H9 (cell line): ENCODE data around the gene PKDCC. TPM values are rescaled to one million over a fixed set of nuclear protein-coding genes. Genes with fewer than 3 reads are reported as not detected.

Source experiments
- DNase-seq: peaks from one replicate; pipeline ENCODE4 v3.0.0-alpha.2; 2017
- H2AFZ ChIP-seq: one replicate; pipeline ENCODE4 v1.6.1; 2013; ENCODE audit warnings: mild to moderate bottlenecking, low read length, control low read depth, moderate library complexity
- H2AK5ac ChIP-seq: 2 replicates; pipeline ENCODE4 v1.6.1; 2013; ENCODE audit warnings: low read length, control low read depth, mixed read lengths; ENCODE audit not compliant: insufficient read length
- H2BK120ac ChIP-seq: one replicate; pipeline ENCODE4 v1.6.1; 2013; ENCODE audit warnings: low read depth, mild to moderate bottlenecking, low read length, control low read depth, inconsistent platforms; ENCODE audit not compliant: poor library complexity, severe bottlenecking
- H2BK12ac ChIP-seq: 2 replicates; pipeline ENCODE4 v1.6.1; 2013; ENCODE audit warnings: low read length, control low read depth, mixed read lengths, low read depth; ENCODE audit not compliant: insufficient read length
- H2BK15ac ChIP-seq: 2 replicates; pipeline ENCODE4 v1.6.1; 2013; ENCODE audit warnings: low read depth, low read length, control low read depth
- H2BK20ac ChIP-seq: one replicate; pipeline ENCODE4 v1.6.1; 2013; ENCODE audit warnings: low read depth, mild to moderate bottlenecking, low read length, control low read depth, inconsistent platforms; ENCODE audit not compliant: poor library complexity, severe bottlenecking
- H2BK5ac ChIP-seq: 2 replicates; pipeline ENCODE4 v1.6.1; 2013; ENCODE audit warnings: low read length, control low read depth, mixed read lengths; ENCODE audit not compliant: insufficient read length
- H3K14ac ChIP-seq: 2 replicates; pipeline ENCODE4 v1.6.1; 2013; ENCODE audit warnings: low read length, control low read depth; ENCODE audit not compliant: insufficient read depth
- H3K18ac ChIP-seq: 2 replicates; pipeline ENCODE4 v1.6.1; 2013; ENCODE audit warnings: low read depth, mild to moderate bottlenecking, mixed read lengths, low read length, control low read depth; ENCODE audit not compliant: insufficient read length
- H3K23ac ChIP-seq: 2 replicates; pipeline ENCODE4 v1.6.1; 2013; ENCODE audit warnings: low read length, control low read depth, mixed read lengths, low read depth; ENCODE audit not compliant: insufficient read length
- H3K23me2 ChIP-seq: 2 replicates; pipeline ENCODE4 v1.6.1; 2013; ENCODE audit warnings: low read depth, mild to moderate bottlenecking, mixed read lengths, low read length, control low read depth; ENCODE audit not compliant: insufficient read length, poor library complexity, severe bottlenecking
- H3K27ac ChIP-seq: 2 replicates; pipeline ENCODE4 v1.5.1; 2013; ENCODE audit warnings: low read length, control low read depth, mixed read lengths, low read depth; ENCODE audit not compliant: insufficient read length
- H3K27me3 ChIP-seq: 2 replicates; pipeline ENCODE4 v1.6.1; 2013; ENCODE audit warnings: low read length, control low read depth, inconsistent platforms; ENCODE audit not compliant: insufficient read depth
- H3K4ac ChIP-seq: 2 replicates; pipeline ENCODE4 v1.6.1; 2013; ENCODE audit warnings: low read depth, mild to moderate bottlenecking, control low read depth, inconsistent platforms, low read length, moderate library complexity
- H3K4me1 ChIP-seq: 2 replicates; pipeline ENCODE4 v1.6.1; 2013; ENCODE audit warnings: low read length, control low read depth, inconsistent platforms; ENCODE audit not compliant: insufficient read depth
- H3K4me2 ChIP-seq: 2 replicates; pipeline ENCODE4 v1.6.1; 2013; ENCODE audit warnings: low read length, control low read depth, mixed read lengths; ENCODE audit not compliant: insufficient read length, insufficient read depth
- H3K56ac ChIP-seq: 2 replicates; pipeline ENCODE4 v1.6.1; 2013; ENCODE audit warnings: low read depth, mild to moderate bottlenecking, mixed read lengths, low read length, control low read depth; ENCODE audit not compliant: insufficient read length
- H3K79me1 ChIP-seq: 2 replicates; pipeline ENCODE4 v1.6.1; 2013; ENCODE audit warnings: low read depth, mild to moderate bottlenecking, moderate library complexity, low read length, control low read depth, inconsistent platforms; ENCODE audit not compliant: insufficient read depth, poor library complexity, severe bottlenecking
- H3K79me2 ChIP-seq: 2 replicates; pipeline ENCODE4 v1.6.1; 2013; ENCODE audit warnings: low read length, control low read depth, inconsistent platforms; ENCODE audit not compliant: insufficient read depth
- H3K9ac ChIP-seq: 2 replicates; pipeline ENCODE4 v1.6.1; 2013; ENCODE audit warnings: low read length, control low read depth, mixed read lengths; ENCODE audit not compliant: insufficient read length; ENCODE audit errors: extremely low read depth
- H3K9me3 ChIP-seq: one replicate; pipeline ENCODE4 v1.6.1; 2013; ENCODE audit warnings: low read depth, low read length, inconsistent platforms; ENCODE audit not compliant: control insufficient read depth
- H3T11ph ChIP-seq: one replicate; pipeline ENCODE4 v1.6.1; 2013; ENCODE audit warnings: mild to moderate bottlenecking, low read length, control low read depth, inconsistent platforms
- H4K20me1 ChIP-seq: one replicate; pipeline ENCODE4 v1.6.1; 2013; ENCODE audit not compliant: control insufficient read depth, insufficient read length, insufficient read depth
- H4K5ac ChIP-seq: 2 replicates; pipeline ENCODE4 v1.6.1; 2013; ENCODE audit warnings: low read depth, mild to moderate bottlenecking, mixed read lengths, low read length, control low read depth; ENCODE audit not compliant: insufficient read length
- H4K8ac ChIP-seq: replicated peaks from 2 replicates; pipeline ENCODE4 v1.6.1; 2013; ENCODE audit warnings: low read length, control low read depth, mixed read lengths, low read depth; ENCODE audit not compliant: insufficient read length
- H4K91ac ChIP-seq: 2 replicates; pipeline ENCODE4 v1.6.1; 2013; ENCODE audit warnings: low read depth, mild to moderate bottlenecking, moderate library complexity, mixed read lengths, low read length, control low read depth; ENCODE audit not compliant: insufficient read length
- H3K27ac Mint-ChIP-seq, 3 experiments: 2 replicates in 2 of 3; 3 replicates in 1 of 3; pipeline ENCODE4 v1.8.0; 2020 to 2021; ENCODE audit warnings: mixed read lengths in 3 of 3, mild to moderate bottlenecking in 1 of 3, moderate library complexity in 1 of 3
- H3K27me3 Mint-ChIP-seq: 2 replicates; pipeline ENCODE4 v1.8.0; 2021; ENCODE audit warnings: low read depth, mild to moderate bottlenecking, moderate library complexity, mixed read lengths
- H3K36me3 Mint-ChIP-seq, 3 experiments: 2 replicates in 2 of 3; 3 replicates in 1 of 3; pipeline ENCODE4 v1.8.0; 2020 to 2021; ENCODE audit warnings: low read depth in 3 of 3, mixed read lengths in 3 of 3; ENCODE audit not compliant: insufficient read depth in 1 of 3
- H3K4me1 Mint-ChIP-seq, 2 experiments: 2 replicates each; pipeline ENCODE4 v1.8.0; 2020; ENCODE audit warnings: mixed read lengths in 2 of 2
- H3K4me3 Mint-ChIP-seq, 2 experiments: 2 replicates in 1 of 2; 3 replicates in 1 of 2; pipeline ENCODE4 v1.8.0; 2020 to 2021; ENCODE audit warnings: mild to moderate bottlenecking in 2 of 2, mixed read lengths in 2 of 2, moderate library complexity in 1 of 2
- H3K9me3 Mint-ChIP-seq, 2 experiments: 2 replicates in 1 of 2; 3 replicates in 1 of 2; pipeline ENCODE4 v1.8.0; 2020; ENCODE audit warnings: mild to moderate bottlenecking in 2 of 2, mixed read lengths in 2 of 2, moderate library complexity in 1 of 2
- CTCF ChIP-seq: fragments of 200-600 bp; sonication (generic); conservative IDR thresholded peaks from 3 replicates; pipeline ENCODE4 v1.8.0; 2021; ENCODE audit warnings: antibody characterized with exemption, mild to moderate bottlenecking
- WGBS: extraction: QIAGEN DNeasy Blood & Tissue Kit; methylation state at CpG from one replicate; pipeline ENCODE4 v1.1.7; 2013; ENCODE audit warnings: missing lambda C conversion rate, low lambda C conversion rate, mixed read lengths; ENCODE audit not compliant: insufficient read length; ENCODE audit errors: extremely low coverage; 5-methylcytosine and 5-hydroxymethylcytosine counted together
- total RNA-seq: library from RNA; stranded (reverse); gene quantifications from 2 replicates; pipeline ENCODE4 v1.2.1, GENCODE V29; 2021

PKDCC gene
- total RNA-seq, 1 experiment from 2014 or later: 134 TPM

GRCh38 chr2:42054714-42055430 is 7.1 kb downstream of the PKDCC start:
- Histone ChIP-seq H4K8ac (no peak overlapping the region), H3K23ac (no peak overlapping the region), H3K23me2 (peaks cover under 1% of the 10 kb centered on the region), H3K18ac (no peak overlapping the region), H3K9ac (no peak overlapping the region), H3K4me1 (peaks cover 2% of the 10 kb centered on the region; the same call in 1 of the 2 replicates), H3K27ac (no peak overlapping the region), H2BK120ac (no peak overlapping the region), H2BK15ac (no peak overlapping the region), H3K27me3 (no peaks in the 10 kb centered on the region; the same call in 1 of the 2 replicates), H2BK5ac (no peak overlapping the region), H3K4me2 (no peak overlapping the region), H4K91ac (no peak overlapping the region), H3K79me2 (no peaks in the 10 kb centered on the region), H2AFZ (no peak overlapping the region), H3T11ph (no peak overlapping the region), H2BK12ac (no peak overlapping the region), H3K4ac (no peak overlapping the region), H4K20me1 (no peaks in the 10 kb centered on the region), H2AK5ac (no peak overlapping the region), H3K79me1 (no peaks in the 10 kb centered on the region), H2BK20ac (no peak overlapping the region), H3K14ac (peak overlapping the region; percentile 16; the same call in 1 of the 2 replicates), H4K5ac (no peak overlapping the region), H3K56ac (no peak overlapping the region), H3K9me3 (no peaks in the 10 kb centered on the region)
- H3K4me3 Mint-ChIP-seq: no peak overlapping the region
- TF ChIP-seq CTCF: peak; percentile 65; the same call in 2 of the 3 replicates
- no CpG with 5 or more reads among the region's 19 CpGs for WGBS
- peaks cover 8% of the 10 kb centered on the region; the same call in 1 of the 2 replicates for H3K27me3 Mint-ChIP-seq
- no peaks in the 10 kb centered on the region for H3K9me3 Mint-ChIP-seq
- peak; percentile 86 for DNase-seq
- peaks cover 29 to 88% (median 84%) of the 10 kb centered on the region in 3 experiments; a peak in 6 of 7 replicates for H3K36me3 Mint-ChIP-seq
- H3K27ac Mint-ChIP-seq: peak overlapping the region; percentile 77 to 95 (median 81); a peak in 4 of 7 replicates
- peaks cover 48 to 56% of the 10 kb centered on the region in 2 experiments for H3K4me1 Mint-ChIP-seq
